ENCODE data around the gene CACNA1D.
A peak's percentile ranks its signal among the peaks of the same experiment; 100 is the strongest.

Gene CACNA1D

GRCh38 chr3:53668872-53669271 lies 174.5 kb downstream of the CACNA1D start:
- H3K9ac ChIP-seq (ENCODE audit: low read length): no peak overlapping the region
- no peaks in the 10 kb centered on the region for H3F3A ChIP-seq (ENCODE audit: insufficient read depth)
- no peak overlapping the region for H3K4me2 ChIP-seq (ENCODE audit: low read depth, low read length, poor library complexity, severe bottlenecking)
- H3K9me2 ChIP-seq (replicated peaks; ENCODE audit: insufficient read depth, low read length): no peaks in the 10 kb centered on the region
- H2AFZ ChIP-seq (ENCODE audit: low read depth, low read length, severe bottlenecking): no peak overlapping the region
- TF ChIP-seq CTCF (IDR thresholded peaks at IDR 0.05; ENCODE audit: insufficient read depth, low read length, poor library complexity, severe bottlenecking) (peak; percentile 29), EZH2phosphoT487 (conservative IDR thresholded peaks at IDR 0.05; ENCODE audit: low read length) (no peak)
- no peaks in the 10 kb centered on the region for H3K27me3 ChIP-seq (ENCODE audit: low read length)
- H3K4me3 ChIP-seq (ENCODE audit: insufficient read depth, low read length, poor library complexity, severe bottlenecking): no peak overlapping the region
- H3K27ac ChIP-seq (ENCODE audit: low read depth, low read length): no peak overlapping the region
- H3K9me3 ChIP-seq (ENCODE audit: insufficient read depth, low read length): no peaks in the 10 kb centered on the region
- no peaks in the 10 kb centered on the region for H4K20me1 ChIP-seq (ENCODE audit: low read depth, low read length)
- no peaks in the 10 kb centered on the region for H3K36me3 ChIP-seq (ENCODE audit: low read length)
- no peaks in the 10 kb centered on the region for H3K79me2 ChIP-seq (ENCODE audit: insufficient read depth, low read length)

GRCh38 chr3:53670721-53671120 lies 176.3 kb downstream of the CACNA1D start:
- Histone ChIP-seq H3K9ac (ENCODE audit: low read length) (no peak overlapping the region), H3K4me2 (ENCODE audit: low read depth, low read length, poor library complexity, severe bottlenecking) (no peak overlapping the region), H3K4me3 (ENCODE audit: insufficient read depth, low read length, poor library complexity, severe bottlenecking) (no peak overlapping the region), H3K9me3 (ENCODE audit: insufficient read depth, low read length) (no peaks in the 10 kb centered on the region), H3K9me2 (replicated peaks; ENCODE audit: insufficient read depth, low read length) (no peaks in the 10 kb centered on the region), H3K79me2 (ENCODE audit: insufficient read depth, low read length) (no peaks in the 10 kb centered on the region), H3F3A (ENCODE audit: insufficient read depth) (no peaks in the 10 kb centered on the region), H4K20me1 (ENCODE audit: low read depth, low read length) (no peaks in the 10 kb centered on the region), H3K36me3 (ENCODE audit: low read length) (no peaks in the 10 kb centered on the region), H2AFZ (ENCODE audit: low read depth, low read length, severe bottlenecking) (no peak overlapping the region), H3K27me3 (ENCODE audit: low read length) (no peaks in the 10 kb centered on the region), H3K27ac (ENCODE audit: low read depth, low read length) (no peak overlapping the region)
- TF ChIP-seq CTCF (IDR thresholded peaks at IDR 0.05; ENCODE audit: insufficient read depth, low read length, poor library complexity, severe bottlenecking) (no peak), EZH2phosphoT487 (conservative IDR thresholded peaks at IDR 0.05; ENCODE audit: low read length) (no peak)

- Histone ChIP-seq H4K20me1 (ENCODE audit: low read depth, low read length) (no peaks in the 10 kb centered on the region), H2AFZ (ENCODE audit: low read depth, low read length, severe bottlenecking) (no peak overlapping the region), H3K9me2 (replicated peaks; ENCODE audit: insufficient read depth, low read length) (no peaks in the 10 kb centered on the region), H3K9ac (ENCODE audit: low read length) (no peak overlapping the region), H3K27ac (ENCODE audit: low read depth, low read length) (no peak overlapping the region), H3F3A (ENCODE audit: insufficient read depth) (no peaks in the 10 kb centered on the region), H3K36me3 (ENCODE audit: low read length) (no peaks in the 10 kb centered on the region), H3K27me3 (ENCODE audit: low read length) (no peaks in the 10 kb centered on the region), H3K79me2 (ENCODE audit: insufficient read depth, low read length) (no peaks in the 10 kb centered on the region), H3K4me3 (ENCODE audit: insufficient read depth, low read length, poor library complexity, severe bottlenecking) (no peak overlapping the region), H3K4me2 (ENCODE audit: low read depth, low read length, poor library complexity, severe bottlenecking) (no peak overlapping the region), H3K9me3 (ENCODE audit: insufficient read depth, low read length) (no peaks in the 10 kb centered on the region)
- TF ChIP-seq EZH2phosphoT487 (conservative IDR thresholded peaks at IDR 0.05; ENCODE audit: low read length) (no peak), CTCF (IDR thresholded peaks at IDR 0.05; ENCODE audit: insufficient read depth, low read length, poor library complexity, severe bottlenecking) (no peak)
These were observed 177.0 kb downstream of the CACNA1D start for GRCh38 chr3:53671192-53671960.

Measured in SU-DHL-6 (cell line).